Muscle of arm (tissue), 12 donors: ENCODE measurements around the gene SCIN. TPM values are rescaled to one million over a fixed set of nuclear protein-coding genes. Genes with fewer than 3 reads are reported as not detected.
A peak's percentile ranks its signal among the peaks of the same experiment; 100 is the strongest.
"Not testable (repeated sequence)": the region's sequence is repeated elsewhere in the genome, so short reads cannot be mapped to it uniquely, and the experiment has no call there.

ENCODE experiments used
- DNase-seq: peaks from one replicate; pipeline ENCODE4 v3.0.0-alpha.2; 2013
- polyA plus RNA-seq, 12 donors: library from polyadenylated mRNA; unstranded; fragments of 120-200 nt; gene quantifications; one replicate each; pipeline ENCODE4 v1.2.1, GENCODE V29; 2013; ENCODE audit not compliant: insufficient read length in 12 of 12

The SCIN gene
- polyA plus RNA-seq, 12 donors, result 0.29 to 0.95 (median 0.68) TPM; not detected in 2

GRCh38 chr7:12610899-12611298 lies 40.4 kb downstream of the SCIN start:
- no peak for DNase-seq

GRCh38 chr7:12612622-12613021 lies 42.1 kb downstream of the SCIN start:
- no peak for DNase-seq

- DNase-seq, result no peak
Measured at GRCh38 chr7:12619461-12620069, 49.0 kb downstream of the SCIN start.

GRCh38 chr7:12620371-12620770 lies 49.9 kb downstream of the SCIN start:
- no peak for DNase-seq

GRCh38 chr7:12623223-12623622 lies 52.7 kb downstream of the SCIN start:
- DNase-seq, result no peak

- DNase-seq, result no peak
Measured at GRCh38 chr7:12623885-12624498, 53.5 kb downstream of the SCIN start.

- DNase-seq, result no peak
Measured at GRCh38 chr7:12625836-12626235, 55.3 kb downstream of the SCIN start.

- no peak for DNase-seq
Measured at GRCh38 chr7:12629816-12630512, 59.4 kb downstream of the SCIN start.

GRCh38 chr7:12630513-12630819 lies 59.9 kb downstream of the SCIN start:
- no peak for DNase-seq

- no peak for DNase-seq
Measured at GRCh38 chr7:12633582-12633981, 63.1 kb downstream of the SCIN start.

GRCh38 chr7:12635830-12636229 lies 65.3 kb downstream of the SCIN start:
- DNase-seq, result no peak

- DNase-seq, result no peak
Measured at GRCh38 chr7:12637328-12637727, 66.8 kb downstream of the SCIN start.

GRCh38 chr7:12637819-12638592 lies 67.5 kb downstream of the SCIN start:
- DNase-seq, result no peak

GRCh38 chr7:12638851-12639456 lies 68.4 kb downstream of the SCIN start:
- DNase-seq, result peak; percentile 26

GRCh38 chr7:12640299-12641096 lies 70.0 kb downstream of the SCIN start:
- DNase-seq, result no peak

GRCh38 chr7:12641196-12641595 lies 70.7 kb downstream of the SCIN start:
- no peak for DNase-seq

- DNase-seq, result no peak
Measured at GRCh38 chr7:12642508-12642907, 72.0 kb downstream of the SCIN start.

GRCh38 chr7:12643001-12643643 lies 72.6 kb downstream of the SCIN start:
- DNase-seq, result no peak

- DNase-seq, result no peak
Measured at GRCh38 chr7:12643644-12644043, 73.1 kb downstream of the SCIN start.

GRCh38 chr7:12645212-12645611 lies 74.7 kb downstream of the SCIN start:
- not testable (repeated sequence) for DNase-seq

GRCh38 chr7:12646139-12646538 lies 75.6 kb downstream of the SCIN start:
- DNase-seq, result no peak
